ENCODE measurements around the gene TMEM208.

- no peak for TF ChIP-seq EZH2 (IDR thresholded peaks at IDR 0.05; ENCODE audit: insufficient read depth, poor library complexity, severe bottlenecking)
- no peak for TF ChIP-seq EZH2phosphoT487 (IDR thresholded peaks at IDR 0.05; ENCODE audit: insufficient read depth, low read depth)
Observed at GRCh38 chr16:67247192-67248072, 20.5 kb downstream of the TMEM208 start, which contains the start of gene FHOD1.
